ENCODE data around the gene ARF3.

ARF3 gene

GRCh38 chr12:48965298-48965838, 8.1 kb upstream of the ARF3 start:
- no peak for DNase-seq

GRCh38 chr12:48961801-48962200, 4.5 kb upstream of the ARF3 start:
- no peak for DNase-seq

- no peak for DNase-seq
These were observed 4.0 kb upstream of the ARF3 start for GRCh38 chr12:48961331-48961730.

- no peak for DNase-seq
These were observed 3.5 kb upstream of the ARF3 start for GRCh38 chr12:48960834-48961233.

- DNase-seq: no peak
These were observed 732 bp upstream of the ARF3 start for GRCh38 chr12:48958049-48958388.

- peak; percentile 94 for DNase-seq
These were observed 777 bp downstream of the ARF3 start for GRCh38 chr12:48956279-48957140.

- no peak for DNase-seq
These were observed 2.3 kb downstream of the ARF3 start for GRCh38 chr12:48954841-48955501.

GRCh38 chr12:48954061-48954460, 3.2 kb downstream of the ARF3 start:
- DNase-seq: no peak

- no peak for DNase-seq
These were observed 4.6 kb downstream of the ARF3 start for GRCh38 chr12:48952691-48953090.

GRCh38 chr12:48947727-48948126, 9.6 kb downstream of the ARF3 start:
- DNase-seq: no peak

GRCh38 chr12:48946943-48947342, 10.3 kb downstream of the ARF3 start:
- no peak for DNase-seq

GRCh38 chr12:48946205-48946604, 11.1 kb downstream of the ARF3 start:
- DNase-seq: no peak

- DNase-seq: no peak
These were observed 14.1 kb downstream of the ARF3 start for GRCh38 chr12:48943221-48943620.

GRCh38 chr12:48940181-48940580, 17.1 kb downstream of the ARF3 start:
- no peak for DNase-seq

- no peak for DNase-seq
These were observed 18.5 kb downstream of the ARF3 start for GRCh38 chr12:48938805-48939204.

GRCh38 chr12:48937170-48937569, 20.1 kb downstream of the ARF3 start:
- no peak for DNase-seq

- DNase-seq: peak; percentile 90
These were observed 20.8 kb downstream of the ARF3 start for GRCh38 chr12:48936379-48936979.

GRCh38 chr12:48934312-48934706, 23.0 kb downstream of the ARF3 start:
- no peak for DNase-seq

GRCh38 chr12:48933664-48934311, 23.5 kb downstream of the ARF3 start:
- no peak for DNase-seq

GRCh38 chr12:48932878-48933277, 24.4 kb downstream of the ARF3 start:
- DNase-seq: no peak

GRCh38 chr12:48930475-48930874, 26.8 kb downstream of the ARF3 start:
- no peak for DNase-seq

- no peak for DNase-seq
These were observed 27.7 kb downstream of the ARF3 start for GRCh38 chr12:48929551-48929950.

- no peak for DNase-seq
These were observed 30.0 kb downstream of the ARF3 start for GRCh38 chr12:48927261-48927660.
